ENCODE data around the gene SPNS2. TPM values are rescaled to one million over a fixed set of nuclear protein-coding genes. Genes with fewer than 3 reads are reported as not detected.

The SPNS2 gene
- total RNA-seq, 1 donor from 2014 or later = 12.2 TPM

DNA sequence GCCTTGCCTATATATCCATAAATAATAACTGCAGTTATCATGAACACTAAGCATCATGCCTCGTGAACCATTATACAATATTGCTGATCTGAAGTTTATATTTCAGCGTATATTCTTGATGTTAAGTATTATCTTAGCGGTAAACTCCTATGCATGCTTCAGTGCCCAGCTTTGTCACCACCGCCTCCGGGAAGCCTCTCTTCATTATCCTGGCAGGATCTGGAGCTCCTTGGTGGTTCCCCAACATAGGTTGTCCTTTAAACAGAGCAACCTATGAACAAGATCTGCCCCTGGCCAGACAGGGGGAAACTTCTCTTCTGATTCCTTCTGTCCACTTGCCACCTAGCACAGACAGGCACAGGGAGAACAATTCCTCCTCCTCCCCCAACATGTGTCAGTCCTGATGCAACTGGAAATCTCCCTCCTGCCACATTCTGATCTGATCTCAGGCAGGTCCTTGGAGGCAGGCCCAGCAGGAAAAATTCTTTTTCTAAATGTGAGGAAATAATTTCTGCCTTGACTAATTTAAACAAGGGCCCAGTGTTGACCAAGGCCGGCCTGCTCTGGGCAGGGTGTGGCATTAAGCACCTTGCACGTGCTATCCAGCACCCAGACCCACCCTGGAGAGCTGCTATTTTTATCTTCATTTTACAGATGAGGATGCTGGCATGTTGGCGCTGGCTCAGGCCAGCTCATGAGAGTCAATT, 22.4 kb downstream of the SPNS2 start:
- peaks cover 45% of the 10 kb centered on the region for H3K4me1 Mint-ChIP-seq
- H3K9me3 Mint-ChIP-seq = no peaks in the 10 kb centered on the region
- TF ChIP-seq, protein P1, sequence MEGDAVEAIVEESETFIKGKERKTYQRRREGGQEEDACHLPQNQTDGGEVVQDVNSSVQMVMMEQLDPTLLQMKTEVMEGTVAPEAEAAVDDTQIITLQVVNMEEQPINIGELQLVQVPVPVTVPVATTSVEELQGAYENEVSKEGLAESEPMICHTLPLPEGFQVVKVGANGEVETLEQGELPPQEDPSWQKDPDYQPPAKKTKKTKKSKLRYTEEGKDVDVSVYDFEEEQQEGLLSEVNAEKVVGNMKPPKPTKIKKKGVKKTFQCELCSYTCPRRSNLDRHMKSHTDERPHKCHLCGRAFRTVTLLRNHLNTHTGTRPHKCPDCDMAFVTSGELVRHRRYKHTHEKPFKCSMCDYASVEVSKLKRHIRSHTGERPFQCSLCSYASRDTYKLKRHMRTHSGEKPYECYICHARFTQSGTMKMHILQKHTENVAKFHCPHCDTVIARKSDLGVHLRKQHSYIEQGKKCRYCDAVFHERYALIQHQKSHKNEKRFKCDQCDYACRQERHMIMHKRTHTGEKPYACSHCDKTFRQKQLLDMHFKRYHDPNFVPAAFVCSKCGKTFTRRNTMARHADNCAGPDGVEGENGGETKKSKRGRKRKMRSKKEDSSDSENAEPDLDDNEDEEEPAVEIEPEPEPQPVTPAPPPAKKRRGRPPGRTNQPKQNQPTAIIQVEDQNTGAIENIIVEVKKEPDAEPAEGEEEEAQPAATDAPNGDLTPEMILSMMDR (IDR thresholded peaks at IDR 0.05; ENCODE audit: unreplicated experiment) = no peak
- H3K27me3 Mint-ChIP-seq (ENCODE audit: low read depth) = no peaks in the 10 kb centered on the region
- H3K36me3 Mint-ChIP-seq = peaks cover 1% of the 10 kb centered on the region
- peak overlapping the region; percentile 97 for H3K27ac Mint-ChIP-seq
- DNase-seq (ENCODE audit: low spot score in 2 of 2, unreplicated experiment in 2 of 2) = no peak
- no peak overlapping the region for H3K4me3 Mint-ChIP-seq

GRCh38 chr17:4522661-4523060, 24.0 kb downstream of the SPNS2 start:
- H3K4me1 Mint-ChIP-seq = peaks cover 45% of the 10 kb centered on the region
- no peaks in the 10 kb centered on the region for H3K36me3 Mint-ChIP-seq
- no peak for DNase-seq (ENCODE audit: low spot score in 2 of 2, unreplicated experiment in 2 of 2)
- peak overlapping the region; percentile 26 for H3K27ac Mint-ChIP-seq
- TF ChIP-seq, protein P1 (IDR thresholded peaks at IDR 0.05; ENCODE audit: unreplicated experiment) = no peak
- H3K9me3 Mint-ChIP-seq = no peaks in the 10 kb centered on the region
- H3K27me3 Mint-ChIP-seq (ENCODE audit: low read depth) = no peaks in the 10 kb centered on the region
- no peak overlapping the region for H3K4me3 Mint-ChIP-seq

DNA sequence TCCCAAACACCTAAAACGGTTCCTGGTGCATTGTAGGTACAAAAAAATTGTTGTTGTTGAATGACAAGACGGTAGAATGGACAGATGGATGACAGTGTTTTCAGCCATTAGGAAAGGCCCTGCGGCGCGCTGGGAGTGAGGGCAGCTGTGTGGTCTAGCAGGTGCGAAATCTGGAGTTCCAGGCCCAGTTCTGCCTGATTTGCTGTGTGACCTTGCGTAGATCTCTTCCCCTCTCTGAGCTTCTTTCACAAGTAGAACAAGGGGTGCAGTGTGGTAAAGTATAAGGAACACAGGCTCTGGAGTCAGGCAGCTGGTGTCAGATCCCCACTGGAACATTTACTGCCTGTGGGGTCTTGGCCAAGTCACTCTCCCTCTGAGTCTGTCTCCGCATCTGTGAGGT, 25.3 kb downstream of the SPNS2 start:
- no peak for DNase-seq (ENCODE audit: low spot score in 2 of 2, unreplicated experiment in 2 of 2)
- Mint-ChIP-seq H3K9me3 (no peaks in the 10 kb centered on the region), H3K27ac (peak overlapping the region; percentile 21), H3K27me3 (ENCODE audit: low read depth) (no peaks in the 10 kb centered on the region), H3K36me3 (no peaks in the 10 kb centered on the region), H3K4me1 (peaks cover 42% of the 10 kb centered on the region), H3K4me3 (no peak overlapping the region)
- TF ChIP-seq, protein P1 (IDR thresholded peaks at IDR 0.05; ENCODE audit: unreplicated experiment) = no peak

DNA sequence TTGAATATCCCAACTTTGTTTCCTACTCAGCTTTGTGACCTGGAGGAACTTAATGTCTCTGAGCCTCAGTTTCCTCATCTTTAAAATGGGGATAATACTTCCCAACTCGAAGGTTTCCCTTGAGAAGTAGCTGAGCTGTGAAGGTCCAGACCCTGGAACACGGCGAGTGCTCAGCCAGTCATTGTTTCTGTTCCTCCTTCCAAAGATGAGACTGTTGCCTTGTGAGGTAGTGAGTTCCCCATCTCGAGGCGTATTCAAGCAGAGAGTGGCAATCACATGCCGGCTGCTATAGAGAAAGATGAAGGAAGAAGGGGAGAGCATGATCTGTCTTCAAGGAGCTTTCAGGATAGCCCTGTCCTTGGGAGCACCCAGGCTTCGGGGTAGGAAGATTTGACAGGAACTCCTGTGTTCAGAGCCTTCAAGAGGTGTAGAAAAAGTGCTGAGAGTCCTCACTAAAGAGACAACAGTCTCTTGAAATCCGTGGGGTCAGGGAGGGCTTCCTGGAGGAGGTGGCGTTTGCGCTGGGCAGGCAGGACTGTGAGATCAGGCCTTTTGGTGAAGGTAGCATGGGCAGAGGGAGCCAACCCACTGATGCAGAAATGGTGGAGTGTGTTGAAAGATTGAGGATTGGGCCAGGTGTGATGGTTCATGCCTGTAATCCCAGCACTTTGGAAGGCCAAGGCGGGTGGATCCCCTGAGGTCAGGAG, 27.2 kb downstream of the SPNS2 start:
- DNase-seq (ENCODE audit: low spot score in 2 of 2, unreplicated experiment in 2 of 2) = no peak
- Mint-ChIP-seq H3K9me3 (no peaks in the 10 kb centered on the region), H3K27ac (no peak overlapping the region), H3K36me3 (no peaks in the 10 kb centered on the region), H3K4me3 (no peak overlapping the region), H3K4me1 (peaks cover 32% of the 10 kb centered on the region), H3K27me3 (ENCODE audit: low read depth) (no peaks in the 10 kb centered on the region)
- TF ChIP-seq, protein P1 (IDR thresholded peaks at IDR 0.05; ENCODE audit: unreplicated experiment) = no peak

DNA sequence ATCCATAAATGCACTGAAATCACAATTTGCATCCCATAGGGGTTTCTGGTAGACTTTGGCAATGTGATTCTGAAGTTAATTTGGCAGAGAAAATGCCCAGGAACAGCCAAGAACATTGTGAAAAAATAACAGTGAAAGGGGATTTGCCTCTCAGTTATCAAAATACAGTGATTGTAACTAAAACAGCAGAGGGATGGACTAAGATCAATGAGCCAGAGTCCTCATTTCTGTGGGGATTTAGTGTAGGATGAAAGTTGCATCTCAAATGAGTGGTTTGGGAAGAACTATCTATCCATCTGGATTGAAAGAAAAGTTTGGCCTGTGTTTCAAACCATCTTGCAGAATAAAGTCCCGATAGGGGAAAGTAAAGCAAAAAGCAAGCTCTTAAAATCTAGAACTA, 28.5 kb downstream of the SPNS2 start:
- Mint-ChIP-seq H3K9me3 (no peaks in the 10 kb centered on the region), H3K4me3 (no peak overlapping the region), H3K27ac (no peak overlapping the region), H3K27me3 (ENCODE audit: low read depth) (no peaks in the 10 kb centered on the region), H3K36me3 (no peaks in the 10 kb centered on the region), H3K4me1 (peaks cover 26% of the 10 kb centered on the region)
- TF ChIP-seq, protein P1 (IDR thresholded peaks at IDR 0.05; ENCODE audit: unreplicated experiment) = no peak
- no peak for DNase-seq (ENCODE audit: low spot score in 2 of 2, unreplicated experiment in 2 of 2)
